Bronchial epithelial cell (primary cell): ENCODE data around the gene CHST3. TPM values are rescaled to one million over a fixed set of nuclear protein-coding genes. Genes with fewer than 3 reads are reported as not detected.

Experiments used
- DNase-seq: peaks from one replicate; pipeline ENCODE4 v3.0.0-alpha.2; 2010; ENCODE audit warnings: low read depth
- FAIRE-seq: peaks from 2 replicates; lab custom pipeline; 2011; peaks lifted over from hg19 to GRCh38; lab: Jason Lieb, UNC
- H3K27me3 ChIP-seq: 2 replicates; pipeline ENCODE4 v1.5.1; 2011; ENCODE audit warnings: low read length; ENCODE audit not compliant: control insufficient read depth, insufficient read depth
- H3K36me3 ChIP-seq: 2 replicates; pipeline ENCODE4 v1.5.1; 2011; ENCODE audit warnings: low read length; ENCODE audit not compliant: control insufficient read depth, insufficient read depth
- H3K4me3 ChIP-seq: 2 replicates; pipeline ENCODE4 v1.5.1; 2011; ENCODE audit warnings: mild to moderate bottlenecking, low read depth, low read length, control low read depth
- total RNA-seq: library from RNA; depleted of rRNA; stranded (reverse); fragments of >200 nt; gene quantifications from 2 replicates; pipeline ENCODE4 v1.2.1, GENCODE V29; 2014
- TF ChIP-seq, protein P1 (sequence below): IDR thresholded peaks from 2 replicates; pipeline ENCODE4 v1.5.1; 2011; ENCODE audit warnings: mild to moderate bottlenecking, moderate library complexity, low read length, control low read depth, inconsistent platforms; ENCODE audit not compliant: insufficient read depth, severe bottlenecking

CHST3 gene
- total RNA-seq, 1 donor from 2014 or later = 16.6 TPM

DNA sequence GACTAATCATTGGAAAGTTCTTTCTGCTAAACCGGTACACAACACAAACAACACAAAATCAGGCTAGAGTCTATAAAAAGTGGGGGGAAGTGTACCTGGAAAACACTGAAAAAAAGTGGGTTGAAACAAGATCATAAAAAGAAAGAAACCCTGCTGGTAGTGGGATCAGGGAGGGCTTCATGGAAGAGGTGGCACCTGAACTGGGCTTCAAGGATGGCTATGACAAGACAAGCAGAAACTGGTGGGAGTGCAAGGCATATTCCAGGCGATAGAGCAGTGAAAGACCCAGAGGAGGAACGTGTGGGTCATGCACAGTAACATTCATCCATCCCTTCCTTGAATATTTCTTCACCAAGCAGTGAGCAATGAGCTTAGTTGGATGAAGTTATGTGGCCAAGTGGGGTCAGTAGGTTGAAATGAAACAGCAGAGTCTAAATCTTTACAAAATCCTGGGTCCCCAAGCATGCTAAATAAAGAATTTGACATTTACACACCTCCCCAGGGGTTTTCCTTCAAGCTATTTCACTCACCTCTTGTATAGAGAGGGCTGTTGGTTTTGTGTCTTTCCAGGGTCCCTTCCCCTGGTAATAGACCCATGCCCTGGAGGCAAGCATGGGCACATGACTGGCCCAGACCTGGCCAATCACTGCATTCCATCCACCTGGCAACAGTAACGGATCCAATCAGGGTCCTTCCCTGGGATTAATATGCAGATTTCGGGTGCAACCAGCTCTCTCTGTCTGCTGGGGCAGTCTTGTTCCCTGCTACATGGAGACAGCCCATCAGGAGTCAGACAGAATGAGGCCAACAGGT is 86.0 kb downstream of the CHST3 start:
- no peak for DNase-seq
- no peak overlapping the region for H3K4me3 ChIP-seq
- TF ChIP-seq, protein P1, sequence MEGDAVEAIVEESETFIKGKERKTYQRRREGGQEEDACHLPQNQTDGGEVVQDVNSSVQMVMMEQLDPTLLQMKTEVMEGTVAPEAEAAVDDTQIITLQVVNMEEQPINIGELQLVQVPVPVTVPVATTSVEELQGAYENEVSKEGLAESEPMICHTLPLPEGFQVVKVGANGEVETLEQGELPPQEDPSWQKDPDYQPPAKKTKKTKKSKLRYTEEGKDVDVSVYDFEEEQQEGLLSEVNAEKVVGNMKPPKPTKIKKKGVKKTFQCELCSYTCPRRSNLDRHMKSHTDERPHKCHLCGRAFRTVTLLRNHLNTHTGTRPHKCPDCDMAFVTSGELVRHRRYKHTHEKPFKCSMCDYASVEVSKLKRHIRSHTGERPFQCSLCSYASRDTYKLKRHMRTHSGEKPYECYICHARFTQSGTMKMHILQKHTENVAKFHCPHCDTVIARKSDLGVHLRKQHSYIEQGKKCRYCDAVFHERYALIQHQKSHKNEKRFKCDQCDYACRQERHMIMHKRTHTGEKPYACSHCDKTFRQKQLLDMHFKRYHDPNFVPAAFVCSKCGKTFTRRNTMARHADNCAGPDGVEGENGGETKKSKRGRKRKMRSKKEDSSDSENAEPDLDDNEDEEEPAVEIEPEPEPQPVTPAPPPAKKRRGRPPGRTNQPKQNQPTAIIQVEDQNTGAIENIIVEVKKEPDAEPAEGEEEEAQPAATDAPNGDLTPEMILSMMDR = no peak
- FAIRE-seq = no peak
- H3K27me3 ChIP-seq = no peaks in the 10 kb centered on the region
- H3K36me3 ChIP-seq = no peaks in the 10 kb centered on the region

DNA sequence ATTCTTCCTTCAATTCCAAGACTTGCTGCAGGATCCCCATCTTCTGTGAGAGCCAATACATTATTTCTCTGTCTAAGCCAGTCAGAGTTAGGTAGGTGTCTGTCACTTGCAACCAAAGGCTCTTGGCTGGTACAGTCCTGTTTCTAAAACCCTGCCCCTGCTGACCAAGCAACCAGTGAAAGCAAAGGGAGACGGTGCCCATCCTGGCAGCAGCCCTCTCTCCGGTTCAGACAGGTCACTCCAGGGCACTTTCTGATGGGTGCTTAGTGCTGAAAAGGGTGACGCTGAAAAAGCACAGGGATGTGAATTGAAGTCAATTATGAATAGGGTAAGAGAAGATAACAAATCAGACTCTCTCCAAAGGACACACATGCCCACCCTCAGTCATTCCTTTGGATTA is 86.7 kb downstream of the CHST3 start:
- Histone ChIP-seq H3K36me3 (no peaks in the 10 kb centered on the region), H3K4me3 (no peak overlapping the region), H3K27me3 (no peaks in the 10 kb centered on the region)
- no peak for FAIRE-seq
- no peak for DNase-seq
- TF ChIP-seq, protein P1 = no peak

GRCh38 chr10:72053690-72054089 is 89.5 kb downstream of the CHST3 start:
- Histone ChIP-seq H3K4me3 (no peak overlapping the region), H3K27me3 (peaks cover 4% of the 10 kb centered on the region), H3K36me3 (no peaks in the 10 kb centered on the region)
- TF ChIP-seq, protein P1 = no peak
- DNase-seq (no peak), FAIRE-seq (no peak)

DNA sequence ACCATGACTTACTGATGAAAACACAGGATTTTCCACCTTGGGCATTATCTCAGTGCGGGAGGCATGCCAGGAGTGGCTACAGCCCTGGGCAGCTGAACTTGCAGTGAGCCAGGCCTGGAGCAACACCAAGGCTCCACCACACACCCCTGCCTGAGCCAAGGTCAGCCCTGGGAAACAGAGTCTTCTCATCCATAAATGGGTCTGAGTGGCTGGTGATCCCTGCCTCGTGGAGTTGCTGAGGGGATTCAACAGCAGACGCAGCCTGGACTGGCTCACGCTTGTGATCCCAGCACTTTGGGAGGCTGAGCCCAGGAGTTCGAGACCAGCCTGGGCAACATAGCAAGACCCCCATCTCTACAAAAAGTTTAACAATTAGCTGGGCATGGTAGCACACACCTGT is 91.9 kb downstream of the CHST3 start:
- no peaks in the 10 kb centered on the region for H3K36me3 ChIP-seq
- FAIRE-seq (no peak), DNase-seq (no peak)
- TF ChIP-seq, protein P1 = no peak
- peaks cover 4% of the 10 kb centered on the region for H3K27me3 ChIP-seq
- H3K4me3 ChIP-seq = no peak overlapping the region

DNA sequence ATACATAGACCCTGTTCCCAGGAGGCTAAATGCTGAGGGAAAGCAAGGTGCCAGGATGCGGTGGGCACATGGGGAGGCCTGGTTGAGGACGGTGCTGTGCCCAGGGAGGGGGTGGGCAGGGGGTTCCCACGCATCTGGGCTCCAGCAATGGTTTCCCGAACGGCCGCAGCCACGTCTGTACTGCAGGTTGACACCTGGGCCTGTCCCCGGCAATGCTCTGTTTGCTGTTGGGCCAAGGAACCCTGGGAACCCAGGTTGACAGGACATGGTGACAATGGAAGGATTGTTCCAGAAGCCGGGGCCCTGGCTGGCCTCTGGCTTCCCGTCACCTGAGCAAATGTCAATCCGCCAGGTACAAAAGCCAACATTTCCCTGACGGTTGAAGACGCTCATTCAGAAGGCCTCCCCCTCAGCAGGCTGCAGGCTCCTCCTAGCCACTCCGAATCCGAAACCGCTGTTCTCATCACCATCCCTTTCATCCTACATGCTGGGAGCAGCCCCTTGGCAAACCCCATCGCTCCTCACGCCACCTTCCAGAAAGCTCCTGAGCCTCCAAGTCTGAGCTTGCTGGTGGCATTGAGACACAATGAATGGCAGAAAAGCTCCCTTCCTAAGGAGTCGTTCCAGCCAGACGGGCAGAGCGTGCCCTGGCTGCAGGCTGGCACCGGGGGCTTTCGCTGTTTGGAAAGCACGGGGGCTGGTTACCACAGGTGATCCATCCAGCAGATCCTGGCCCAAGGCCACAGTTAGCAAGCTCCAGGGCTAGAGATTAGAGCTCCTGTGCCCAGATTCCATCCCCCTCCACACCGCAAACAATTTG is 92.9 kb downstream of the CHST3 start:
- FAIRE-seq = no peak
- peaks cover 4% of the 10 kb centered on the region for H3K27me3 ChIP-seq
- TF ChIP-seq, protein P1 = no peak

More for the DNA sequence above, 92.9 kb downstream of the CHST3 start:
- Histone ChIP-seq H3K4me3 (no peak overlapping the region), H3K36me3 (no peaks in the 10 kb centered on the region)
- DNase-seq = no peak
